ENCODE measurements around the gene ZNF106. TPM values are rescaled to one million over a fixed set of nuclear protein-coding genes. Genes with fewer than 3 reads are reported as not detected.

ZNF106 gene
- total RNA-seq, 1 experiment from 2014 or later: 58.2 TPM

DNA sequence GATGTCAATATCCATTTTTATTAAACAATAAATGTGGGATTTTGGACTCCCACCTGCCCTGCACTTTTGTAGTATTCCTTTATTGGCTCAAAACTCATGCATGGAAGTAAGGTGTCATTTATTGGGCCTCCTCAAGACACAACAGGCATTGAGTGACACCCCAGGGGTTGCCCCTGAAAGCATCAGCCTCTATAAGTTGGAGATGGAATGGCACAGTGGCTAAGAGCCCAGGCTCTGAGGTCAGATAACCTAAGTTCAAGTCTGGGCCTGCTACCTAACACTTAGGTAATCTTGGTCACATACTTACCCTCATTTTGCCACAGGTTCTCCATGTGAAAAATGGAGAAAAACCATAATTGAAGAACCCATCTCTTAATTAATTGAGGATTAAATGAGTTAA, 127.0 kb downstream of the ZNF106 start:
- Mint-ChIP-seq H3K27ac (no peak overlapping the region), H3K4me1 (peaks cover 31% of the 10 kb centered on the region), H3K36me3 (peaks cover 12% of the 10 kb centered on the region), H3K4me3 (no peak overlapping the region), H3K27me3 (ENCODE audit: low read depth) (peaks cover 40% of the 10 kb centered on the region), H3K9me3 (peaks cover 20% of the 10 kb centered on the region)
- TF ChIP-seq ZNF263 (CRISPR knock-in tag; IDR thresholded peaks at IDR 0.05; ENCODE audit: low read depth): no peak
- TF ChIP-seq, protein P1, sequence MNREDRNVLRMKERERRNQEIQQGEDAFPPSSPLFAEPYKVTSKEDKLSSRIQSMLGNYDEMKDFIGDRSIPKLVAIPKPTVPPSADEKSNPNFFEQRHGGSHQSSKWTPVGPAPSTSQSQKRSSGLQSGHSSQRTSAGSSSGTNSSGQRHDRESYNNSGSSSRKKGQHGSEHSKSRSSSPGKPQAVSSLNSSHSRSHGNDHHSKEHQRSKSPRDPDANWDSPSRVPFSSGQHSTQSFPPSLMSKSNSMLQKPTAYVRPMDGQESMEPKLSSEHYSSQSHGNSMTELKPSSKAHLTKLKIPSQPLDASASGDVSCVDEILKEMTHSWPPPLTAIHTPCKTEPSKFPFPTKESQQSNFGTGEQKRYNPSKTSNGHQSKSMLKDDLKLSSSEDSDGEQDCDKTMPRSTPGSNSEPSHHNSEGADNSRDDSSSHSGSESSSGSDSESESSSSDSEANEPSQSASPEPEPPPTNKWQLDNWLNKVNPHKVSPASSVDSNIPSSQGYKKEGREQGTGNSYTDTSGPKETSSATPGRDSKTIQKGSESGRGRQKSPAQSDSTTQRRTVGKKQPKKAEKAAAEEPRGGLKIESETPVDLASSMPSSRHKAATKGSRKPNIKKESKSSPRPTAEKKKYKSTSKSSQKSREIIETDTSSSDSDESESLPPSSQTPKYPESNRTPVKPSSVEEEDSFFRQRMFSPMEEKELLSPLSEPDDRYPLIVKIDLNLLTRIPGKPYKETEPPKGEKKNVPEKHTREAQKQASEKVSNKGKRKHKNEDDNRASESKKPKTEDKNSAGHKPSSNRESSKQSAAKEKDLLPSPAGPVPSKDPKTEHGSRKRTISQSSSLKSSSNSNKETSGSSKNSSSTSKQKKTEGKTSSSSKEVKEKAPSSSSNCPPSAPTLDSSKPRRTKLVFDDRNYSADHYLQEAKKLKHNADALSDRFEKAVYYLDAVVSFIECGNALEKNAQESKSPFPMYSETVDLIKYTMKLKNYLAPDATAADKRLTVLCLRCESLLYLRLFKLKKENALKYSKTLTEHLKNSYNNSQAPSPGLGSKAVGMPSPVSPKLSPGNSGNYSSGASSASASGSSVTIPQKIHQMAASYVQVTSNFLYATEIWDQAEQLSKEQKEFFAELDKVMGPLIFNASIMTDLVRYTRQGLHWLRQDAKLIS (CRISPR knock-in tag; IDR thresholded peaks at IDR 0.05; ENCODE audit: borderline replicate concordance): no peak
- no peak for TF ChIP-seq TEAD1 (CRISPR knock-in tag; IDR thresholded peaks at IDR 0.05)
- no peak for TF ChIP-seq GABPB1 (CRISPR knock-in tag; IDR thresholded peaks at IDR 0.05)
- no peak for TF ChIP-seq TP53 (CRISPR knock-in tag; IDR thresholded peaks at IDR 0.05)
- TF ChIP-seq, protein P2, sequence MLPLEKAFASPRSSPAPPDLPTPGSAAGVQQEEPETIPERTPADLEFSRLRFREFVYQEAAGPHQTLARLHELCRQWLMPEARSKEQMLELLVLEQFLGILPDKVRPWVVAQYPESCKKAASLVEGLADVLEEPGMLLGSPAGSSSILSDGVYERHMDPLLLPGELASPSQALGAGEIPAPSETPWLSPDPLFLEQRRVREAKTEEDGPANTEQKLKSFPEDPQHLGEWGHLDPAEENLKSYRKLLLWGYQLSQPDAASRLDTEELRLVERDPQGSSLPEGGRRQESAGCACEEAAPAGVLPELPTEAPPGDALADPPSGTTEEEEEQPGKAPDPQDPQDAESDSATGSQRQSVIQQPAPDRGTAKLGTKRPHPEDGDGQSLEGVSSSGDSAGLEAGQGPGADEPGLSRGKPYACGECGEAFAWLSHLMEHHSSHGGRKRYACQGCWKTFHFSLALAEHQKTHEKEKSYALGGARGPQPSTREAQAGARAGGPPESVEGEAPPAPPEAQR (CRISPR knock-in tag; IDR thresholded peaks at IDR 0.05): no peak
- no peak for TF ChIP-seq TCF7 (CRISPR knock-in tag; IDR thresholded peaks at IDR 0.05; ENCODE audit: low read depth)
- no peak for TF ChIP-seq SMAD3 (CRISPR knock-in tag; IDR thresholded peaks at IDR 0.05; ENCODE audit: borderline replicate concordance)
- TF ChIP-seq, protein P3, sequence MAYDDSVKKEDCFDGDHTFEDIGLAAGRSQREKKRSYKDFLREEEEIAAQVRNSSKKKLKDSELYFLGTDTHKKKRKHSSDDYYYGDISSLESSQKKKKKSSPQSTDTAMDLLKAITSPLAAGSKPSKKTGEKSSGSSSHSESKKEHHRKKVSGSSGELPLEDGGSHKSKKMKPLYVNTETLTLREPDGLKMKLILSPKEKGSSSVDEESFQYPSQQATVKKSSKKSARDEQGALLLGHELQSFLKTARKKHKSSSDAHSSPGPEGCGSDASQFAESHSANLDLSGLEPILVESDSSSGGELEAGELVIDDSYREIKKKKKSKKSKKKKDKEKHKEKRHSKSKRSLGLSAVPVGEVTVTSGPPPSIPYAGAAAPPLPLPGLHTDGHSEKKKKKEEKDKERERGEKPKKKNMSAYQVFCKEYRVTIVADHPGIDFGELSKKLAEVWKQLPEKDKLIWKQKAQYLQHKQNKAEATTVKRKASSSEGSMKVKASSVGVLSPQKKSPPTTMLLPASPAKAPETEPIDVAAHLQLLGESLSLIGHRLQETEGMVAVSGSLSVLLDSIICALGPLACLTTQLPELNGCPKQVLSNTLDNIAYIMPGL (CRISPR knock-in tag; IDR thresholded peaks at IDR 0.05): no peak
- no peak for TF ChIP-seq ZNF219 (CRISPR knock-in tag; IDR thresholded peaks at IDR 0.05; ENCODE audit: borderline replicate concordance)
- no peak for TF ChIP-seq ZNF423 (CRISPR knock-in tag; IDR thresholded peaks at IDR 0.05)
- TF ChIP-seq, protein P4, sequence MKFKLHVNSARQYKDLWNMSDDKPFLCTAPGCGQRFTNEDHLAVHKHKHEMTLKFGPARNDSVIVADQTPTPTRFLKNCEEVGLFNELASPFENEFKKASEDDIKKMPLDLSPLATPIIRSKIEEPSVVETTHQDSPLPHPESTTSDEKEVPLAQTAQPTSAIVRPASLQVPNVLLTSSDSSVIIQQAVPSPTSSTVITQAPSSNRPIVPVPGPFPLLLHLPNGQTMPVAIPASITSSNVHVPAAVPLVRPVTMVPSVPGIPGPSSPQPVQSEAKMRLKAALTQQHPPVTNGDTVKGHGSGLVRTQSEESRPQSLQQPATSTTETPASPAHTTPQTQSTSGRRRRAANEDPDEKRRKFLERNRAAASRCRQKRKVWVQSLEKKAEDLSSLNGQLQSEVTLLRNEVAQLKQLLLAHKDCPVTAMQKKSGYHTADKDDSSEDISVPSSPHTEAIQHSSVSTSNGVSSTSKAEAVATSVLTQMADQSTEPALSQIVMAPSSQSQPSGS (CRISPR knock-in tag; IDR thresholded peaks at IDR 0.05; ENCODE audit: borderline replicate concordance, low read depth): no peak
- TF ChIP-seq, protein P5, sequence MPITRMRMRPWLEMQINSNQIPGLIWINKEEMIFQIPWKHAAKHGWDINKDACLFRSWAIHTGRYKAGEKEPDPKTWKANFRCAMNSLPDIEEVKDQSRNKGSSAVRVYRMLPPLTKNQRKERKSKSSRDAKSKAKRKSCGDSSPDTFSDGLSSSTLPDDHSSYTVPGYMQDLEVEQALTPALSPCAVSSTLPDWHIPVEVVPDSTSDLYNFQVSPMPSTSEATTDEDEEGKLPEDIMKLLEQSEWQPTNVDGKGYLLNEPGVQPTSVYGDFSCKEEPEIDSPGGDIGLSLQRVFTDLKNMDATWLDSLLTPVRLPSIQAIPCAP (CRISPR knock-in tag; IDR thresholded peaks at IDR 0.05): no peak
- TF ChIP-seq, protein P6, sequence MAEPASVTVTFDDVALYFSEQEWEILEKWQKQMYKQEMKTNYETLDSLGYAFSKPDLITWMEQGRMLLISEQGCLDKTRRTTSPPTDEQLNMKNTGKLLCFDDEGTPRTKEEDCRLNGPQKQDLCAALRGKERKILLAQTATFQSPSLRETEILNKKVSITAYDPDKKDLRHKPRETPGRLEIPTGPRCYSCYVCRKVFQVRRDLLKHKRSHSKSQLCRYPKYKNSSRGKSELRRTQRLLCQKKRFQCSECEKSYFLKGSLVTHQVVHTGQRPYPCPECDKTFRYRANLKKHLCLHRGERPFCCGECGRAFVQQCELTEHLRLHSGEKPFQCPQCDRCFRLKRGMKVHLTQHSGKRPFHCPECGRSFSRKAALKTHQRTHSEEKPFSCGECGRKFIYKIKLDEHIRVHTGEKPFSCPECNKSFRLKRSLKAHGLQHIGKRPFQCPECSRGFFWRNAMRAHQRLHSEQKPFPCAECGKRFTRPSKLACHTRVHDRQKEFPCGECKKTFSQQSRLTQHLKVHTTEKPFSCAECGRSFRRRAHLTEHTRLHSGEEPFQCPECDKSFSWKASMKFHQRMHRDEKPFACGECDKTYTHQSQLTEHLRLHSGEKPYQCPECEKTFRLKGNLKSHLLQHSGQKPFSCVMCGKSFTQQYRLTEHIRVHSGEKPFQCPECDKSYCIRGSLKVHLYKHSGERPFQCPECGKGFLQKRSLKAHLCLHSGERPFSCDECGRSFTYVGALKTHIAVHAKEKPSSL (CRISPR knock-in tag; conservative IDR thresholded peaks at IDR 0.05): no peak
- TF ChIP-seq ETV6 (CRISPR knock-in tag; IDR thresholded peaks at IDR 0.05): no peak
- TF ChIP-seq, protein P7, sequence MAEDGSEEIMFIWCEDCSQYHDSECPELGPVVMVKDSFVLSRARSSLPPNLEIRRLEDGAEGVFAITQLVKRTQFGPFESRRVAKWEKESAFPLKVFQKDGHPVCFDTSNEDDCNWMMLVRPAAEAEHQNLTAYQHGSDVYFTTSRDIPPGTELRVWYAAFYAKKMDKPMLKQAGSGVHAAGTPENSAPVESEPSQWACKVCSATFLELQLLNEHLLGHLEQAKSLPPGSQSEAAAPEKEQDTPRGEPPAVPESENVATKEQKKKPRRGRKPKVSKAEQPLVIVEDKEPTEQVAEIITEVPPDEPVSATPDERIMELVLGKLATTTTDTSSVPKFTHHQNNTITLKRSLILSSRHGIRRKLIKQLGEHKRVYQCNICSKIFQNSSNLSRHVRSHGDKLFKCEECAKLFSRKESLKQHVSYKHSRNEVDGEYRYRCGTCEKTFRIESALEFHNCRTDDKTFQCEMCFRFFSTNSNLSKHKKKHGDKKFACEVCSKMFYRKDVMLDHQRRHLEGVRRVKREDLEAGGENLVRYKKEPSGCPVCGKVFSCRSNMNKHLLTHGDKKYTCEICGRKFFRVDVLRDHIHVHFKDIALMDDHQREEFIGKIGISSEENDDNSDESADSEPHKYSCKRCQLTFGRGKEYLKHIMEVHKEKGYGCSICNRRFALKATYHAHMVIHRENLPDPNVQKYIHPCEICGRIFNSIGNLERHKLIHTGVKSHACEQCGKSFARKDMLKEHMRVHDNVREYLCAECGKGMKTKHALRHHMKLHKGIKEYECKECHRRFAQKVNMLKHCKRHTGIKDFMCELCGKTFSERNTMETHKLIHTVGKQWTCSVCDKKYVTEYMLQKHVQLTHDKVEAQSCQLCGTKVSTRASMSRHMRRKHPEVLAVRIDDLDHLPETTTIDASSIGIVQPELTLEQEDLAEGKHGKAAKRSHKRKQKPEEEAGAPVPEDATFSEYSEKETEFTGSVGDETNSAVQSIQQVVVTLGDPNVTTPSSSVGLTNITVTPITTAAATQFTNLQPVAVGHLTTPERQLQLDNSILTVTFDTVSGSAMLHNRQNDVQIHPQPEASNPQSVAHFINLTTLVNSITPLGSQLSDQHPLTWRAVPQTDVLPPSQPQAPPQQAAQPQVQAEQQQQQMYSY (CRISPR knock-in tag; IDR thresholded peaks at IDR 0.05): no peak
- TF ChIP-seq, protein P8, sequence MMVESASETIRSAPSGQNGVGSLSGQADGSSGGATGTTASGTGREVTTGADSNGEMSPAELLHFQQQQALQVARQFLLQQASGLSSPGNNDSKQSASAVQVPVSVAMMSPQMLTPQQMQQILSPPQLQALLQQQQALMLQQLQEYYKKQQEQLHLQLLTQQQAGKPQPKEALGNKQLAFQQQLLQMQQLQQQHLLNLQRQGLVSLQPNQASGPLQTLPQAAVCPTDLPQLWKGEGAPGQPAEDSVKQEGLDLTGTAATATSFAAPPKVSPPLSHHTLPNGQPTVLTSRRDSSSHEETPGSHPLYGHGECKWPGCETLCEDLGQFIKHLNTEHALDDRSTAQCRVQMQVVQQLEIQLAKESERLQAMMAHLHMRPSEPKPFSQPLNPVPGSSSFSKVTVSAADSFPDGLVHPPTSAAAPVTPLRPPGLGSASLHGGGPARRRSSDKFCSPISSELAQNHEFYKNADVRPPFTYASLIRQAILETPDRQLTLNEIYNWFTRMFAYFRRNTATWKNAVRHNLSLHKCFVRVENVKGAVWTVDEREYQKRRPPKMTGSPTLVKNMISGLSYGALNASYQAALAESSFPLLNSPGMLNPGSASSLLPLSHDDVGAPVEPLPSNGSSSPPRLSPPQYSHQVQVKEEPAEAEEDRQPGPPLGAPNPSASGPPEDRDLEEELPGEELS (CRISPR knock-in tag; IDR thresholded peaks at IDR 0.05): no peak
- TF ChIP-seq, protein P9, sequence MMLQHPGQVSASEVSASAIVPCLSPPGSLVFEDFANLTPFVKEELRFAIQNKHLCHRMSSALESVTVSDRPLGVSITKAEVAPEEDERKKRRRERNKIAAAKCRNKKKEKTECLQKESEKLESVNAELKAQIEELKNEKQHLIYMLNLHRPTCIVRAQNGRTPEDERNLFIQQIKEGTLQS (CRISPR knock-in tag; conservative IDR thresholded peaks at IDR 0.05): no peak
- ATAC-seq (peak; percentile 27), DNase-seq (ENCODE audit: low spot score) (no peak)
- POLR2A ChIA-PET: no interaction called here
- CTCF ChIA-PET: interaction anchor here (0.6 kb wide), 1 partner anchor 181 kb away, joined by 3 read pairs; no protein-coding TSS in a partner anchor
